Muscle of back (tissue), 11 donors: ENCODE measurements around the gene PCSK5. TPM values are rescaled to one million over a fixed set of nuclear protein-coding genes. Genes with fewer than 3 reads are reported as not detected.

Experiments used
- DNase-seq, 3 donors: peaks; one replicate each; pipeline versions ENCODE4 v3.0.0 to v3.0.0-alpha.2; 2013
- polyA plus RNA-seq, 10 donors: library from polyadenylated mRNA; unstranded; fragments of 120-200 nt; gene quantifications; one replicate each; pipeline ENCODE4 v1.2.1, GENCODE V29; 2013; ENCODE audit not compliant: insufficient read length in 10 of 10

The PCSK5 gene
- polyA plus RNA-seq, 10 donors: 13.7 to 24.6 (median 17.6) TPM

DNA sequence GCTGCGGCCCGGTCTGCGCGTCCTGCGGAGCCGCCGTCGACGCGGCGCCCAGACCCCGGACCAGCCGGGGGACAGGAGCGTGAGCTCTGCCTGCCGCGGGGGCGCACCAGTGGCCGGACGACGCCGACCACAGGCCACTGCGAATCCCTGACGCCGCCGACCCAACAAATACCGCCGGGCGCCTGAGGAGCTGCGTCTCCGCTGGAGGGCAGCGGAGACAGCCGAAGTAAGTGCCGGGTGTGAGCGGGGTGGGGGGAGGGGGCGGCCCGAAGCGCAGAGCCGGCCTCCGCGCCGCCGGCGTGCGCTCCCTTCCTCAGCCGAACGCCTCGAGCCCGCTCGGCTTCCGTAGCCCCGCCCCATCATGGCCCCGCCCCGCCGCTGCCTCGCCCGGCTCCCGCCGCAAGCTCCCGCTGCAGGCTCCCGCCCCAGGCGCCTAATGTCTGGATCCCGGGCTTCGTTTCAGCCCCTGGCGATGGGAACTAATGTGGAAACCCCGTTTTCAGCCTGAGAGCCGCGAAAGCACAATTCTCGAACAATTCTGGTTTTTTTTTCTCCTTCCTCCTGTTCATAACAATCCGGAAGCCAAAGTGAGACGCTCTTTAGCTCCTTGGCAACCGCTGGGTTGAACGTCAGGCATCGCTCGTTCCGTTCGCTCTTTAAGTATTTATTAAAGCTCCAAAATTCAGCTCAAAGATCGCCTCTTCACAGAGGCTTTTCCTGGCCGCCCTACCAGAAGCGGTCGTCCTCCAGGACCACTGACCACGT lies 503.9 kb downstream of the PCSK5 start, which contains the start of gene RFK:
Gene RFK, minus strand, starts transcription at position 232 of the 765 bp plus-strand sequence. CDS start 255 bp downstream, outside the sequence.
- DNase-seq: peak; percentile 93 to 97 (median 95)

DNA sequence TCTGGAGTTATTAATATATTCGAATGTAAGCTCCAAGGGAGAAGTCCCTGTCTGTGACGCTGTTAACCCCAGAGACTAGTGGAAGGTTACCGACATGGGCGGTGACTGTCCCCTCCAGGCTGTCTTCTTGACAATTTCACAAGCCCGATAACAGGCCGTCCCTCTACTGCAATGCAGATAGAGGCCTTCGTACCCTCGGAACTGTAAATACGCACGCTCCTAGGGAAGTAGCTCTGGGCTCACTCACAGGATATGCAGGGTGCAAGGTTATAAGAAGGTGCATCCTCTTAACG lies 504.4 kb downstream of the PCSK5 start:
- DNase-seq: no peak

DNA sequence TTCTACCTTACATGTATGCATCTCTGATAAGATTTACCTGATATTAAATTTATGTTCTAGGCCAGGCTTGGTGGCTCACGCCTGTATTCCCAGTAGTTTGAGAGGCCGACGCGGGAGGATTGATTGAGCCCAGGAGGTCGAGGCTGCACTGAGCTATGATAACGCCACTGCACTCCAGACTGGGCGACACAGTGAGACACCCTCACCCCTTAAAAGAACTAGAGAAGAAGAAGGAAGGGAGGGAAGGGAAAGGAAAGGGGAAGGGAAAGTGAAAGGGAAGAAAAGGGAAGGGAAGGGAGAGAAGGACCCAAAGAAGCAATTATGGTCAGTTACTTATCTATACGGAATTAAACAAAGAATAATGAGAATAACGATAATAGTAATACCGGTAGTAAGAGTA lies 504.9 kb downstream of the PCSK5 start:
- peak in 1 of 3 donors; percentile 15 for DNase-seq

GRCh38 chr9:76396144-76396543 lies 505.7 kb downstream of the PCSK5 start:
- DNase-seq: no peak

DNA sequence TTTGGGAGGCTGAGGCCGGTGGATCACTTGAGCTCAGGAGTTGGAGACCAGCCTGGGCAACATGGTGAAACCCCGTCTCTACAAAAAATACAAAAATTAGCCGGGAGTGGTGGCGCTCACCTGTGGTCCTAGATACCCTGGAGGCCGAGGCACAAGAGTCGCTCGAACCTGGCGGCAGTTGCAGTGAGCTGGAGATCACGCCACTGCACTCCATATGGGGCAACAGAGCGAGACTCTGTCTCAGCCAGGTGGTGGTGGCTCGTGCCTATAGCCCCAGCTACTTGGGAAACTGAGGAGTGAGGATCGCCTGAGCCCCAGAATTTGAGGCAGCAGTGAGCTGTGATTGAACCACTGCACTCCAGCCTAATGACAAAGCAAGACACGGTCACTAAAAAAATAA lies 506.1 kb downstream of the PCSK5 start:
- no peak for DNase-seq

DNA sequence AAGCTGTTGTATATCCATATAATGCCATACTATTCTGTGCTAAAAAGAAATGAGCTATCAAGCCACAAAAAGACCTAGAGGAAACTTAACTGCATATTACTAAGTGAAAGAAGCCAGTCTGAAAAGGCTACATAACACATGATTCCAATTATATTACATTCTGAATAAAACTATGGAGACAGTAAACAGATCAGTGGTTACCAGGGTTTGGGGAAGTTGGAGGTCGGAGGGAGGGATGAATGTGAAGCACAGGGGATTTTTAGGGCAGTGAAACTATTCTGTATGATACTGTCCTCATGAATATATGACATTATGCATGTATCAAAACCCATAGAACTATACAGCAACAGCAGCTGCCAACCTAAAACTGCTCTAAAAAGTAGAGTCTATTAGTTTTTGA lies 509.4 kb downstream of the PCSK5 start:
- DNase-seq: peak in 1 of 3 donors; percentile 15

DNA sequence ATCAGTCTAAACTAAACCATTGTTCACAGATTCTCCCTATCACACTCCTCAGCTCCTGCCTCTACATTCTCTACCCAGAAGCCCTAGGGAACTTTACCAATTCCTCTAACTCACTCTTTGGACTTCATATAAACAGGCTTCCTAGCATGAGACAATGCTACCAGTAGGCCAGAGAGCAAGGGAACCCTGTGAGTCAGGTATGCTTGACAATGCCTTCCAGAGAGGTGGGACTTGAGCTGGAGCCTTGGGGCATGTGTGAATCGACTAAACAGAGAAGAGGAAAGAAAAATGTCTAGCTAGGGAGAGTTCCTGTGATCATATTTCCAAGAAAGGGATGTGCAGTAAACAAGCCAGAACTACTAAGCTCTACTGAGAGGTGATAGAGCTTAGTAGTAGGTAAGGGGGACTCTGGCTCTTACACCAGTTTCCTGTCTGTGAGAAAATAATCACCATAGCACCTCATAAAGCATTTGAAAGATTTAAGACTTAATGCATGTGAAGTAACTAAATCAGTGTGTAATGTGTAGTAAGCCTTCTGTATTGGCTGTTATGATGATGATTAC lies 510.1 kb downstream of the PCSK5 start:
- DNase-seq: no peak

DNA sequence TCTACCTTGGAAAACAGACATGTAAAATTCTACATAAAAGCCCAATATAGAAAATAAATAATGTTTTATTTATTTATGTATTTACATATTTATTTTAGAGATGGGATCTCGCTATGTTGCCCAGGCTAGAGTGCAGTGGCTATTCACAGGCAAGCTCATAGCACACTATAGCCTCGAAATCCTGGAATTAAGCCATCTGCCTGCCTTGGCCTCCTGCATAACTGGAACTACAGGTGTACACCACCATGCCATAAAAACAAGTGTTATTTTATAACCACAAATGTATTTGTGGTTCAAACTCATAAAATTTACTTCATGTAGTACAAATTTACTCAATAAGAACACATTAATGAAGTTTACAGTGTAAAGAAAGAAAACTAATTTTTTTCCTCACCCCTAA lies 510.7 kb downstream of the PCSK5 start:
- no peak for DNase-seq

DNA sequence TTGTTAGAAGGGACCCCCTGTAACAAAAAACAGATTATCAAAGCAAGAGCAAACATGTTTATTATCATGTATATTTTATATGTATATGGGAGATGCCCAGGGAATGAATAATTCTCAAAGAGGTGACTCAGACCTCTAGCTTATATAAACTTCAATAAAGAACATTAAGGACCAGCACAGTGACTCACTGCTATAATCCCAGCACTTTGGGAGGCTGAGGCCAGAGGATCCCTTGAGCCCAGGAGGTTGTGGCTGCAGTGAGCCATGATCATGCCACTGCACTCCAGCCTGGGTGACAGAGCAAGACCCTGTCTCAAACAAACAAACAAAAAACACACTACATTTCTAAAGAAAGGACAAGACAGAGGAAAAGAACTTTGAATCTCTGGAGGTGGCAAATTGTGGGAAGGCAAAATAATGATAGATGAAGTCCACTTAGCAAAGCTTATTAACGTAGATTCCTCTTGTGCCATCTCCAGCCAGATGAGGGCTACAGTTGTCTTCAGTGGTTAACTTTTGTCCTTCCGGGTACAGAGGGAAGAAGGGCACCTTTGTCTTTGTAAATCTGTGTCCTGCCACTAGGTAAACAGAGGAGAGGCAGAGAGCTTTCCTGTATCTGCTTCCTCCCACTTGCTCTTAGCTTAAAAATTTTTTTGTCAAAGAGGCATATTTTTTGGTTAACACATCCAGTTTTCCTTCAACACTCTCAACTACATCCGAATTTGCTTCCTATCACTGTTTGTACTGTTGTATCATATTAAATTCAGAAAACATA lies 511.3 kb downstream of the PCSK5 start:
- DNase-seq: no peak

GRCh38 chr9:76403352-76403751 lies 512.9 kb downstream of the PCSK5 start:
- peak; percentile 37 to 66 (median 66) for DNase-seq

- no peak for DNase-seq
Measured at GRCh38 chr9:76404401-76404800, 513.9 kb downstream of the PCSK5 start.

DNA sequence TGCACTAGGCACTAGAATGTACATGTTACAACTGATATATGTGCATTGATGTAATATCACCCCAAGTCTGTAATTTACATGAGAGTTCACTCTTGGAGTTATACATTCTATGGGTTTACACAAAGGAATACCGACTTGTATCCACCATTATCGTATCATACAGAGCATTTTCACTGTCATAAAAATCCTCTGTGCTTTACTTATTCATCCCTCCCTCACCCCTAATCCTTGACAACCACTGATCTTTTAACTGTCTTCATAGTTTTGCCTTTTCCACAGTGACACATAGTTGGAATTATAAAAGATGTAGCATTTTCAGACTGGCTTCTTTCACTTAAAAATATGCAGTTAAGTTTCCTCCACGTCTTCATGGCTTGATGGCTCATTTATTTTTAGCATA lies 514.9 kb downstream of the PCSK5 start:
- no peak for DNase-seq

GRCh38 chr9:76405868-76406267 lies 515.4 kb downstream of the PCSK5 start:
- DNase-seq: no peak
